ENCODE data around the gene THADA. TPM values are rescaled to one million over a fixed set of nuclear protein-coding genes. Genes with fewer than 3 reads are reported as not detected.

The THADA gene
- total RNA-seq, 1 experiment from 2014 or later, result 20.1 TPM

DNA sequence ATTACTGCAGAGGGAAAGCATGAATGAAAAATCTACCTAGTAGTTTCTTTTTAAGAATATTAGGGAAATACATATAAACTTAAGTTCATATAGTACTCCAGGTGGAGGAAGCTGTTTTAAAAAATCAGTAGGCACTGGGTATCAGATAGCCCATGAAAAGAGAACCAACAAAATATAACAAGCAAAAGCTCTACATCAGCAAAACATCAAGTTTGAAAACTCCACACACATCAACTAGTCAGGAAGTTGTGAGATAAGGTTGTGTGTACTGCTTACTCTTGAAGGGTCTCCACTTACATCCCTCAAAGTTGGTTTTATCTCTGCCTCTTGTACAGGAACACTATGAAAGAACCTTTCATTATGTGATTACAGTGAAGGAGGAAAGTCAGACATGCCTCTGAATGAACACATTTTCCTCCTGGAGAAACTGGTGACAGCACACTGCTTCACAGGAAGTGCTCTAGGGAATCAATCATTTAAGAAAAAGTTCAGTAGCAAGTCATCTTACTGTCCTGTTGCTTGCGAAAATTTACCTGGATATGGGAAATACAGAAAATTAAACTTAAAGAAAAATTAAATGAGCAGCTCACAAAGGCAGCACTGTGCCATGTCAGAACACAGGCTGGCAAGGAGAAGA lies 57.7 kb downstream of the THADA start:
- Mint-ChIP-seq H3K36me3 (ENCODE audit: insufficient read depth in 1 of 3, low read depth in 3 of 3) (peaks cover 3 to 10% (median 8%) of the 10 kb centered on the region in 3 experiments; a peak in 6 of 7 replicates), H3K27me3 (ENCODE audit: low read depth) (no peaks in the 10 kb centered on the region), H3K9me3 (no peaks in the 10 kb centered on the region), H3K4me3 (no peak overlapping the region), H3K4me1 (no peaks in the 10 kb centered on the region), H3K27ac (no peak overlapping the region)
- H3K23ac ChIP-seq (ENCODE audit: insufficient read length, low read depth, low read length), result no peak overlapping the region
- H3K9me3 ChIP-seq (ENCODE audit: control insufficient read depth, low read depth, low read length), result no peaks in the 10 kb centered on the region
- no peaks in the 10 kb centered on the region for H3K79me2 ChIP-seq (ENCODE audit: insufficient read depth, low read length)
- H2BK120ac ChIP-seq (ENCODE audit: low read depth, low read length, poor library complexity, severe bottlenecking), result no peak overlapping the region
- H2BK12ac ChIP-seq (ENCODE audit: insufficient read length, low read depth, low read length), result no peak overlapping the region
- no peak overlapping the region for H2BK5ac ChIP-seq (ENCODE audit: insufficient read length, low read length)
- H2AFZ ChIP-seq (ENCODE audit: low read length), result no peak overlapping the region
- no peak overlapping the region for H3K56ac ChIP-seq (ENCODE audit: insufficient read length, low read depth, low read length)
- H3K14ac ChIP-seq (ENCODE audit: insufficient read depth, low read length), result no peak overlapping the region
- H4K8ac ChIP-seq (replicated peaks; ENCODE audit: insufficient read length, low read depth, low read length), result no peak overlapping the region
- no peaks in the 10 kb centered on the region for H4K20me1 ChIP-seq (ENCODE audit: control insufficient read depth, insufficient read depth, insufficient read length)
- H4K91ac ChIP-seq (ENCODE audit: insufficient read length, low read depth, low read length), result no peak overlapping the region
- H3K79me1 ChIP-seq (ENCODE audit: insufficient read depth, low read depth, low read length, poor library complexity, severe bottlenecking), result no peaks in the 10 kb centered on the region
- no peak overlapping the region for H2BK15ac ChIP-seq (ENCODE audit: low read depth, low read length)
- H3K4me1 ChIP-seq (ENCODE audit: insufficient read depth, low read length), result no peaks in the 10 kb centered on the region
- no peaks in the 10 kb centered on the region for H3K27me3 ChIP-seq (ENCODE audit: insufficient read depth, low read length)
- H3K23me2 ChIP-seq (ENCODE audit: insufficient read length, low read depth, low read length, poor library complexity, severe bottlenecking), result no peaks in the 10 kb centered on the region
- H3K9ac ChIP-seq (ENCODE audit: extremely low read depth, insufficient read length, low read length), result no peak overlapping the region
- TF ChIP-seq, protein P1, sequence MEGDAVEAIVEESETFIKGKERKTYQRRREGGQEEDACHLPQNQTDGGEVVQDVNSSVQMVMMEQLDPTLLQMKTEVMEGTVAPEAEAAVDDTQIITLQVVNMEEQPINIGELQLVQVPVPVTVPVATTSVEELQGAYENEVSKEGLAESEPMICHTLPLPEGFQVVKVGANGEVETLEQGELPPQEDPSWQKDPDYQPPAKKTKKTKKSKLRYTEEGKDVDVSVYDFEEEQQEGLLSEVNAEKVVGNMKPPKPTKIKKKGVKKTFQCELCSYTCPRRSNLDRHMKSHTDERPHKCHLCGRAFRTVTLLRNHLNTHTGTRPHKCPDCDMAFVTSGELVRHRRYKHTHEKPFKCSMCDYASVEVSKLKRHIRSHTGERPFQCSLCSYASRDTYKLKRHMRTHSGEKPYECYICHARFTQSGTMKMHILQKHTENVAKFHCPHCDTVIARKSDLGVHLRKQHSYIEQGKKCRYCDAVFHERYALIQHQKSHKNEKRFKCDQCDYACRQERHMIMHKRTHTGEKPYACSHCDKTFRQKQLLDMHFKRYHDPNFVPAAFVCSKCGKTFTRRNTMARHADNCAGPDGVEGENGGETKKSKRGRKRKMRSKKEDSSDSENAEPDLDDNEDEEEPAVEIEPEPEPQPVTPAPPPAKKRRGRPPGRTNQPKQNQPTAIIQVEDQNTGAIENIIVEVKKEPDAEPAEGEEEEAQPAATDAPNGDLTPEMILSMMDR (conservative IDR thresholded peaks at IDR 0.05), result no peak
- no peak overlapping the region for H3K27ac ChIP-seq (ENCODE audit: insufficient read length, low read depth, low read length)
- no peak overlapping the region for H2AK5ac ChIP-seq (ENCODE audit: insufficient read length, low read length)
- no peak overlapping the region for H4K5ac ChIP-seq (ENCODE audit: insufficient read length, low read depth, low read length)
- H3K18ac ChIP-seq (ENCODE audit: insufficient read length, low read depth, low read length), result no peak overlapping the region
- no CpG with 5 or more reads among the region's 1 CpG for WGBS (ENCODE audit: extremely low coverage, insufficient read length, low lambda C conversion rate)
- H3K4me2 ChIP-seq (ENCODE audit: insufficient read depth, insufficient read length, low read length), result no peak overlapping the region
- H3K4ac ChIP-seq (ENCODE audit: low read depth, low read length), result no peak overlapping the region
- H2BK20ac ChIP-seq (ENCODE audit: low read depth, low read length, poor library complexity, severe bottlenecking), result no peak overlapping the region
- H3T11ph ChIP-seq (ENCODE audit: low read length), result no peak overlapping the region
- no peak for DNase-seq

Data from H9 (cell line).